T-cell (primary cell): ENCODE data around the gene RAB27B. TPM values are rescaled to one million over a fixed set of nuclear protein-coding genes. Genes with fewer than 3 reads are reported as not detected.

Experiments
- ATAC-seq, 4 experiments: fragments of 200-7000 bp in 3 of 4; fragments of 150-1000 bp in 1 of 4; cut with Tn5 transposase; replicated peaks in 1 of 4; 1 replicate in 3 of 4; 2 replicates in 1 of 4; pipeline ENCODE4 v1.10.0; 2021; ENCODE audit warnings: moderate library complexity in 3 of 4, mild to moderate bottlenecking in 2 of 4, moderate number of reproducible peaks in 1 of 4
- CTCF ChIA-PET, 2 donors: fragments of 300-600 bp; sonication (Branson Sonifier 250); formaldehyde crosslinking; loops; one replicate each; lab custom pipeline; 2022; ENCODE audit warnings: antibody characterized with exemption in 2 of 2; lab: Charles Lee
- POLR2A ChIA-PET, 2 donors: fragments of 300-600 bp; sonication (Branson Sonifier 250); formaldehyde crosslinking; loops; one replicate each; lab custom pipeline; 2022; ENCODE audit warnings: antibody characterized with exemption in 2 of 2; lab: Charles Lee
- DNase-seq, 35 experiments: peaks; one replicate each; pipeline versions ENCODE4 v3.0.0 to v3.0.0-alpha.2; 2013 to 2023
- H3K27ac ChIP-seq: one replicate; pipeline ENCODE4 v1.5.1; 2013; ENCODE audit warnings: low read length
- H3K27me3 ChIP-seq, 2 experiments: replicated peaks in 1 of 2; 1 replicate in 1 of 2; 2 replicates in 1 of 2; pipeline versions ENCODE4 v1.6.1 to v1.7.0; 2013; ENCODE audit warnings: low read length in 1 of 2, mixed read lengths in 1 of 2; ENCODE audit not compliant: control insufficient read depth in 2 of 2, insufficient read depth in 2 of 2; ENCODE audit errors: extremely low read depth in 1 of 2
- H3K36me3 ChIP-seq, 2 donors: 1 replicate in 1 of 2; 2 replicates in 1 of 2; pipeline versions ENCODE4 v1.6.1 to v1.7.0; 2013; ENCODE audit warnings: low read length in 1 of 2; ENCODE audit not compliant: control insufficient read depth in 2 of 2, insufficient read depth in 1 of 2; ENCODE audit errors: extremely low read depth in 1 of 2
- H3K4me1 ChIP-seq, 2 experiments: 1 replicate in 1 of 2; 2 replicates in 1 of 2; pipeline versions ENCODE4 v1.6.1 to v1.7.0; 2013; ENCODE audit warnings: low read length in 2 of 2, mixed read lengths in 1 of 2; ENCODE audit not compliant: insufficient read depth in 2 of 2, control insufficient read depth in 1 of 2; ENCODE audit errors: extremely low read depth in 1 of 2
- H3K4me3 ChIP-seq, 2 donors: 1 replicate in 1 of 2; 2 replicates in 1 of 2; pipeline versions ENCODE4 v1.5.1 to v1.7.0; 2013; ENCODE audit warnings: mild to moderate bottlenecking in 2 of 2, low read length in 1 of 2, moderate library complexity in 1 of 2; ENCODE audit not compliant: control insufficient read depth in 1 of 2; ENCODE audit errors: extremely low read depth in 1 of 2
- H3K9me3 ChIP-seq: 2 replicates; pipeline ENCODE4 v1.7.0; 2013
- H3K27ac Mint-ChIP-seq, 2 donors: one replicate each; pipeline ENCODE4 v1.8.0; 2020 to 2021; ENCODE audit warnings: mild to moderate bottlenecking in 2 of 2, mixed read lengths in 2 of 2
- H3K27me3 Mint-ChIP-seq, 2 donors: one replicate each; pipeline ENCODE4 v1.8.0; 2021 to 2022; ENCODE audit warnings: mixed read lengths in 2 of 2
- H3K36me3 Mint-ChIP-seq: one replicate; pipeline ENCODE4 v1.8.0; 2021; ENCODE audit warnings: mixed read lengths
- H3K4me1 Mint-ChIP-seq, 3 donors: one replicate each; pipeline ENCODE4 v1.8.0; 2020 to 2022; ENCODE audit warnings: mixed read lengths in 3 of 3, mild to moderate bottlenecking in 1 of 3
- H3K4me3 Mint-ChIP-seq, 3 donors: one replicate each; pipeline ENCODE4 v1.8.0; 2020 to 2022; ENCODE audit warnings: mild to moderate bottlenecking in 3 of 3, mixed read lengths in 3 of 3, moderate library complexity in 3 of 3
- H3K9me3 Mint-ChIP-seq, 3 donors: one replicate each; pipeline ENCODE4 v1.8.0; 2020 to 2022; ENCODE audit warnings: mixed read lengths in 3 of 3
- WGBS: methylation state at CpG from one replicate; pipeline ENCODE4 v1.1.5; 2013; ENCODE audit warnings: missing lambda C conversion rate; ENCODE audit not compliant: insufficient coverage; 5-methylcytosine and 5-hydroxymethylcytosine counted together
- total RNA-seq, 35 experiments: library from RNA in 6 of 35; stranded (reverse) in 6 of 35; fragments of 120-200 nt in 1 of 35; gene quantifications; one replicate each; pipeline versions ENCODE4 v1.2.1 to v1.2.4 and lab custom pipeline; 2013 to 2026

RAB27B gene
- total RNA-seq, 5 donors from 2014 or later (not counting 1 experiment from before 2014, with no cell fraction given), result 2.6 to 4.3 (median 3.0) TPM

- POLR2A ChIA-PET, result no interaction called here
- Mint-ChIP-seq H3K4me1 (peaks cover under 1 to 4% (median 3%) of the 10 kb centered on the region in 3 donors), H3K27ac (no peak overlapping the region), H3K9me3 (peaks cover 0 to 5% (median 0%) of the 10 kb centered on the region in 3 donors), H3K27me3 (no peaks in the 10 kb centered on the region), H3K36me3 (peaks cover 10% of the 10 kb centered on the region), H3K4me3 (no peak overlapping the region)
- CTCF ChIA-PET, result no interaction called here
- Histone ChIP-seq H3K27ac (no peak overlapping the region), H3K4me3 (no peak overlapping the region), H3K27me3 (no peaks in the 10 kb centered on the region), H3K9me3 (no peaks in the 10 kb centered on the region), H3K4me1 (no peaks in the 10 kb centered on the region), H3K36me3 (no peaks in the 10 kb centered on the region)
- no peak for DNase-seq
- ATAC-seq, result no peak
- WGBS, result no CpG with 5 or more reads among the region's 2 CpGs
These were observed 49.9 kb downstream of the RAB27B start for GRCh38 chr18:54878159-54878622.

GRCh38 chr18:54878659-54879358 is 50.5 kb downstream of the RAB27B start:
- no peak overlapping the region for H3K27ac Mint-ChIP-seq
- DNase-seq (no peak), ATAC-seq (no peak)
- Histone ChIP-seq H3K36me3 (no peaks in the 10 kb centered on the region), H3K9me3 (no peaks in the 10 kb centered on the region), H3K27ac (no peak overlapping the region), H3K4me1 (no peaks in the 10 kb centered on the region), H3K4me3 (no peak overlapping the region), H3K27me3 (no peaks in the 10 kb centered on the region)
- ChIA-PET CTCF (no interaction called here), POLR2A (interaction anchor here in 1 of 2 donors (0.6 kb wide), 1 partner anchor 406 kb away, joined by 3 read pairs; no protein-coding TSS in a partner anchor)
- H3K4me1 Mint-ChIP-seq, result no peaks in the 10 kb centered on the region
- no peak overlapping the region for H3K4me3 Mint-ChIP-seq
- no CpG with 5 or more reads among the region's 3 CpGs for WGBS
- H3K36me3 Mint-ChIP-seq, result peaks cover 10% of the 10 kb centered on the region
- H3K27me3 Mint-ChIP-seq, result no peaks in the 10 kb centered on the region
- peaks cover 0 to 5% (median 0%) of the 10 kb centered on the region in 3 donors for H3K9me3 Mint-ChIP-seq

GRCh38 chr18:54879691-54880090 is 51.4 kb downstream of the RAB27B start:
- no peaks in the 10 kb centered on the region for H3K27me3 Mint-ChIP-seq
- Histone ChIP-seq H3K27ac (no peak overlapping the region), H3K4me3 (no peak overlapping the region), H3K4me1 (no peaks in the 10 kb centered on the region), H3K9me3 (no peaks in the 10 kb centered on the region), H3K27me3 (no peaks in the 10 kb centered on the region), H3K36me3 (no peaks in the 10 kb centered on the region)
- POLR2A ChIA-PET, result no interaction called here
- peaks cover 10% of the 10 kb centered on the region for H3K36me3 Mint-ChIP-seq
- no peaks in the 10 kb centered on the region for H3K4me1 Mint-ChIP-seq
- DNase-seq (no peak), ATAC-seq (no peak)
- H3K4me3 Mint-ChIP-seq, result no peak overlapping the region
- H3K9me3 Mint-ChIP-seq, result peaks cover 0 to 5% (median 0%) of the 10 kb centered on the region in 3 donors
- CTCF ChIA-PET, result no interaction called here
- WGBS, result 63% methylated on average over 2 of the region's 4 CpGs
- H3K27ac Mint-ChIP-seq, result no peak overlapping the region

- WGBS, result 100% methylated on average over 1 of the region's 5 CpGs
- H3K27ac Mint-ChIP-seq, result no peak overlapping the region
These were observed 52.3 kb downstream of the RAB27B start for GRCh38 chr18:54880395-54881105.

GRCh38 chr18:54881229-54881768 is 53.0 kb downstream of the RAB27B start:
- WGBS, result 80% methylated on average over 2 of the region's 6 CpGs
- ChIA-PET POLR2A (no interaction called here), CTCF (no interaction called here)
- H3K27ac Mint-ChIP-seq, result no peak overlapping the region
- H3K27me3 ChIP-seq, result no peaks in the 10 kb centered on the region
- H3K4me3 ChIP-seq, result no peak overlapping the region
- H3K36me3 ChIP-seq, result no peaks in the 10 kb centered on the region
- no peak overlapping the region for H3K27ac ChIP-seq
- H3K4me3 Mint-ChIP-seq, result no peak overlapping the region
- no peak for ATAC-seq
- peaks cover 21% of the 10 kb centered on the region for H3K36me3 Mint-ChIP-seq
- H3K9me3 Mint-ChIP-seq, result peaks cover 0 to 5% (median 0%) of the 10 kb centered on the region in 3 donors
- H3K27me3 Mint-ChIP-seq, result no peaks in the 10 kb centered on the region
- no peaks in the 10 kb centered on the region for H3K9me3 ChIP-seq
- no peaks in the 10 kb centered on the region for H3K4me1 Mint-ChIP-seq
- H3K4me1 ChIP-seq, result no peaks in the 10 kb centered on the region
- DNase-seq, result no peak

More at GRCh38 chr18:54880395-54881105, 52.3 kb downstream of the RAB27B start:
- Histone ChIP-seq H3K9me3 (no peaks in the 10 kb centered on the region), H3K27me3 (no peaks in the 10 kb centered on the region), H3K27ac (no peak overlapping the region), H3K4me3 (no peak overlapping the region), H3K4me1 (no peaks in the 10 kb centered on the region), H3K36me3 (no peaks in the 10 kb centered on the region)
- ATAC-seq (no peak), DNase-seq (no peak)
- ChIA-PET POLR2A (no interaction called here), CTCF (no interaction called here)
- no peaks in the 10 kb centered on the region for H3K27me3 Mint-ChIP-seq
- H3K9me3 Mint-ChIP-seq, result peaks cover 0 to 5% (median 0%) of the 10 kb centered on the region in 3 donors
- H3K4me1 Mint-ChIP-seq, result no peaks in the 10 kb centered on the region
- no peak overlapping the region for H3K4me3 Mint-ChIP-seq
- peaks cover 14% of the 10 kb centered on the region for H3K36me3 Mint-ChIP-seq

- no peak overlapping the region for H3K4me3 Mint-ChIP-seq
- H3K4me3 ChIP-seq, result no peak overlapping the region
These were observed 54.0 kb downstream of the RAB27B start for GRCh38 chr18:54882318-54882717.

More at GRCh38 chr18:54882318-54882717, 54.0 kb downstream of the RAB27B start:
- Mint-ChIP-seq H3K36me3 (peaks cover 21% of the 10 kb centered on the region), H3K27me3 (no peaks in the 10 kb centered on the region), H3K4me1 (no peaks in the 10 kb centered on the region), H3K9me3 (peaks cover 0 to 5% (median 0%) of the 10 kb centered on the region in 3 donors), H3K27ac (no peak overlapping the region)
- POLR2A ChIA-PET, result no interaction called here
- no peaks in the 10 kb centered on the region for H3K27me3 ChIP-seq
- no peaks in the 10 kb centered on the region for H3K9me3 ChIP-seq
- ATAC-seq (no peak), DNase-seq (no peak)
- WGBS, result 40% methylated on average over 1 of the region's 4 CpGs
- H3K27ac ChIP-seq, result no peak overlapping the region
- no peaks in the 10 kb centered on the region for H3K36me3 ChIP-seq
- peaks cover 0 to 3% of the 10 kb centered on the region in 2 experiments for H3K4me1 ChIP-seq
- CTCF ChIA-PET, result no interaction called here
